ENCODE results near the gene STIM2.

GRCh38 chr4:26877406-26877805 lies 16.8 kb downstream of the STIM2 start:
- TF ChIP-seq, protein P1, sequence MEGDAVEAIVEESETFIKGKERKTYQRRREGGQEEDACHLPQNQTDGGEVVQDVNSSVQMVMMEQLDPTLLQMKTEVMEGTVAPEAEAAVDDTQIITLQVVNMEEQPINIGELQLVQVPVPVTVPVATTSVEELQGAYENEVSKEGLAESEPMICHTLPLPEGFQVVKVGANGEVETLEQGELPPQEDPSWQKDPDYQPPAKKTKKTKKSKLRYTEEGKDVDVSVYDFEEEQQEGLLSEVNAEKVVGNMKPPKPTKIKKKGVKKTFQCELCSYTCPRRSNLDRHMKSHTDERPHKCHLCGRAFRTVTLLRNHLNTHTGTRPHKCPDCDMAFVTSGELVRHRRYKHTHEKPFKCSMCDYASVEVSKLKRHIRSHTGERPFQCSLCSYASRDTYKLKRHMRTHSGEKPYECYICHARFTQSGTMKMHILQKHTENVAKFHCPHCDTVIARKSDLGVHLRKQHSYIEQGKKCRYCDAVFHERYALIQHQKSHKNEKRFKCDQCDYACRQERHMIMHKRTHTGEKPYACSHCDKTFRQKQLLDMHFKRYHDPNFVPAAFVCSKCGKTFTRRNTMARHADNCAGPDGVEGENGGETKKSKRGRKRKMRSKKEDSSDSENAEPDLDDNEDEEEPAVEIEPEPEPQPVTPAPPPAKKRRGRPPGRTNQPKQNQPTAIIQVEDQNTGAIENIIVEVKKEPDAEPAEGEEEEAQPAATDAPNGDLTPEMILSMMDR (IDR thresholded peaks at IDR 0.05): no peak
- TF ChIP-seq EZH2 (IDR thresholded peaks at IDR 0.05): no peak

Measured in neural progenitor cell (in vitro differentiated cells).